Osteocyte (in vitro differentiated cells): ENCODE measurements around the gene CAVIN1. TPM values are rescaled to one million over a fixed set of nuclear protein-coding genes. Genes with fewer than 3 reads are reported as not detected.
A peak's percentile ranks its signal among the peaks of the same experiment; 100 is the strongest.

Source experiments
- DNase-seq: peaks from one replicate; pipeline ENCODE4 v3.0.0; 2021; ENCODE audit warnings: mixed read lengths; ENCODE audit not compliant: unreplicated experiment; ENCODE audit errors: extremely low spot score
- H3K27ac Mint-ChIP-seq: one replicate; pipeline ENCODE4 v1.8.0; 2021; ENCODE audit warnings: mild to moderate bottlenecking, mixed read lengths; ENCODE audit not compliant: unreplicated experiment
- H3K27me3 Mint-ChIP-seq: one replicate; pipeline ENCODE4 v1.8.0; 2021; ENCODE audit warnings: mixed read lengths; ENCODE audit not compliant: unreplicated experiment
- H3K36me3 Mint-ChIP-seq: one replicate; pipeline ENCODE4 v1.8.0; 2021; ENCODE audit warnings: mixed read lengths; ENCODE audit not compliant: unreplicated experiment
- H3K4me1 Mint-ChIP-seq: one replicate; pipeline ENCODE4 v1.8.0; 2021; ENCODE audit warnings: mixed read lengths; ENCODE audit not compliant: unreplicated experiment
- H3K4me3 Mint-ChIP-seq: one replicate; pipeline ENCODE4 v1.8.0; 2021; ENCODE audit warnings: mild to moderate bottlenecking, moderate library complexity, mixed read lengths; ENCODE audit not compliant: unreplicated experiment
- H3K9me3 Mint-ChIP-seq: one replicate; pipeline ENCODE4 v1.8.0; 2021; ENCODE audit warnings: mixed read lengths; ENCODE audit not compliant: unreplicated experiment
- total RNA-seq: library from RNA; stranded (reverse); gene quantifications from 2 replicates; pipeline ENCODE4 v1.2.1, GENCODE V29; 2021
- TF ChIP-seq, protein P1 (sequence below): fragments of 200-600 bp; sonication (generic); IDR thresholded peaks from 2 replicates; pipeline ENCODE4 v1.5.0; 2021; ENCODE audit warnings: antibody characterized with exemption, mild to moderate bottlenecking, moderate library complexity

The CAVIN1 gene
- total RNA-seq, 1 donor from 2014 or later = 487 TPM

DNA sequence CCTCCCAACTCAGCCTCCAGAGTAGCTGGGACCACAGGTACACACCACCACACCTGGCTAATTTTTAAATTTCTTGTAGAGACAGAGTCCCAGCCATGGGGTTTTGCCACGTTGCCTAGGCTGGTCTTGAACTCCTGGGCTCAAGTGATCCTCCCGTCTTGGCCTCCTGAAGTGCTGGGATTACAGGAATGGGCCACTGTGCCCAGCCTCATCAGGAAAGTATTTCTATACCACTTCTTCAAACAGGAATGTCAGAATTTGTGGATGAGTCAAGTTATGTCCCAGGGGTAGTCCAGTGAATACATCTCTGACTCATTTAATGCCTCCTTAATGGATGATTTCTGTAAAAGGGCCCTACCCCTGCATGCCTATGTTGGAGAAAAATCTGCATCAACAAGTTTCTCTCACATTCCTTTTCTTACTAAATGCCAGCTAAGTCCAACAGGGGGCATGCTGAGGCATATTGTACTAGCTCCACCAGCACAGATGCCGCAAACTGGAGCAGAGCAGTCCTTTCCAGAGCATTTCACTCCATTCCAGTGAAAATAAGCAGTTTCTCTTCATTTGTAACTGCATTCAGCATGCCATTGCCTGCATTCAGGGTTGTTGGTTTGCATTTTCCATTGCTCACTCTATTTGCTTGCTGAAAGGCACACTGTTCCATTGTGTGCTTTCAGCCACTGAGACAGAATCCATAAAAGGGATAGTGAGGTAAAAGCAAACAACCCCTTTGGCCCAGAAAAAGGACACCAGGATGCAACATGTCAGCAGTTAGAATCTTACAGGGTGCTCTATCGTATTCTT, 5.3 kb upstream of the CAVIN1 start:
- Mint-ChIP-seq H3K27ac (peak overlapping the region; percentile 91), H3K4me3 (no peak overlapping the region), H3K27me3 (no peaks in the 10 kb centered on the region), H3K4me1 (peaks cover 42% of the 10 kb centered on the region), H3K36me3 (no peaks in the 10 kb centered on the region), H3K9me3 (no peaks in the 10 kb centered on the region)
- DNase-seq = peak; percentile 91
- TF ChIP-seq, protein P1, sequence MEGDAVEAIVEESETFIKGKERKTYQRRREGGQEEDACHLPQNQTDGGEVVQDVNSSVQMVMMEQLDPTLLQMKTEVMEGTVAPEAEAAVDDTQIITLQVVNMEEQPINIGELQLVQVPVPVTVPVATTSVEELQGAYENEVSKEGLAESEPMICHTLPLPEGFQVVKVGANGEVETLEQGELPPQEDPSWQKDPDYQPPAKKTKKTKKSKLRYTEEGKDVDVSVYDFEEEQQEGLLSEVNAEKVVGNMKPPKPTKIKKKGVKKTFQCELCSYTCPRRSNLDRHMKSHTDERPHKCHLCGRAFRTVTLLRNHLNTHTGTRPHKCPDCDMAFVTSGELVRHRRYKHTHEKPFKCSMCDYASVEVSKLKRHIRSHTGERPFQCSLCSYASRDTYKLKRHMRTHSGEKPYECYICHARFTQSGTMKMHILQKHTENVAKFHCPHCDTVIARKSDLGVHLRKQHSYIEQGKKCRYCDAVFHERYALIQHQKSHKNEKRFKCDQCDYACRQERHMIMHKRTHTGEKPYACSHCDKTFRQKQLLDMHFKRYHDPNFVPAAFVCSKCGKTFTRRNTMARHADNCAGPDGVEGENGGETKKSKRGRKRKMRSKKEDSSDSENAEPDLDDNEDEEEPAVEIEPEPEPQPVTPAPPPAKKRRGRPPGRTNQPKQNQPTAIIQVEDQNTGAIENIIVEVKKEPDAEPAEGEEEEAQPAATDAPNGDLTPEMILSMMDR = peak; percentile 85

DNA sequence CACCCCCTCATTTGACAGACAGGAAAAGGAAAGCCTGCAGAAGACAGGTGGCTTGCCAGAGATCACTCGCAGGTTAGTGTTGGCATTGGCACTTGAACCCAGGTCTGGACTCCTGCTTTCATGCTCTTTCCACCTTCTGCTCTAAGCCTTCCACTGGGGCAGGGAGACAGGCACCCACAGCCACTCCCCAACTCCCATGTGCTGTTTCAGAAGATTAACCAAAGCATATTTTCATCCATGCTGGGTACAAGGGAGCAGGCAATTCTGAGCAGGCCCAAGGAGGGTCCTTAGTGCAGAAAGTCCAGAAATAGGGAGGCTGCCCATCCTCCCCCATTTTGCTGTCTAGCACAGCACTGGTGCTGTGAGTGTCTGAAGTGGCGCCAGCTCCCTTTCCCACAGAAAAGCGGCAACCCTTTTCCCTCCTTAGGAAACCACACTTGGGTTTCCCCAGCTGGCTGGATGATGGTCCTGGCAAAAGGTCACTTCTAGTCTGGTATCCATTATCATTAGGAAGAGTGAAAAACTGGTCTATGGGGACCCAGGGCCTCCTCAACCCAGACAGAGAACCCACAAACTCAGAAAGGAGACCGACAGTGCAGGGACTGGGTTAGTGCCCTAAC, 2.0 kb upstream of the CAVIN1 start:
- H3K36me3 Mint-ChIP-seq = no peaks in the 10 kb centered on the region
- H3K27me3 Mint-ChIP-seq = no peaks in the 10 kb centered on the region
- peak overlapping the region; percentile 63 for H3K27ac Mint-ChIP-seq
- no peaks in the 10 kb centered on the region for H3K9me3 Mint-ChIP-seq
- H3K4me3 Mint-ChIP-seq = no peak overlapping the region
- H3K4me1 Mint-ChIP-seq = peaks cover 43% of the 10 kb centered on the region
- no peak for DNase-seq
- TF ChIP-seq, protein P1 = no peak

DNA sequence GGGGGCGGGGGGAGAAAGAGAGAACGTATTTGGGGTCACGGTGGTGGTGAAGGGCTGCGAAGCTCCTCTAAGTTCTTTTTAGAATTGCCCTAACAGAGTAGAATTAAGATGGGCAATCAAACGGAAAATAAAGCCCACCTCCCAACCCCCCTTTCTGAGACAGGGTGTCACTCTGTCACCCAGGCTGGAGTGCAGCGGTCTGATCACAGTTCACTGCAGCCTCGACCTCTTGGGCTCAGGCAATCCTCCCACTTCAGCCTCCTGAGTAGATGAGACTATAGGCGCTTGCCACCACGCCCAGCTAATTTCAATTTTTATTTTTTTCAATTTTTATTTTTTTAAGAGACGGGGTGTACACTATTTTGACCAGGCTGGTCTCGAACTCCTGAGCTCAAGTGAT, 710 bp upstream of the CAVIN1 start:
- no peak for DNase-seq
- Mint-ChIP-seq H3K36me3 (no peaks in the 10 kb centered on the region), H3K4me1 (peaks cover 48% of the 10 kb centered on the region), H3K27me3 (no peaks in the 10 kb centered on the region), H3K9me3 (no peaks in the 10 kb centered on the region), H3K27ac (peak overlapping the region; percentile 88), H3K4me3 (peak overlapping the region; percentile 98)
- TF ChIP-seq, protein P1 = no peak

DNA sequence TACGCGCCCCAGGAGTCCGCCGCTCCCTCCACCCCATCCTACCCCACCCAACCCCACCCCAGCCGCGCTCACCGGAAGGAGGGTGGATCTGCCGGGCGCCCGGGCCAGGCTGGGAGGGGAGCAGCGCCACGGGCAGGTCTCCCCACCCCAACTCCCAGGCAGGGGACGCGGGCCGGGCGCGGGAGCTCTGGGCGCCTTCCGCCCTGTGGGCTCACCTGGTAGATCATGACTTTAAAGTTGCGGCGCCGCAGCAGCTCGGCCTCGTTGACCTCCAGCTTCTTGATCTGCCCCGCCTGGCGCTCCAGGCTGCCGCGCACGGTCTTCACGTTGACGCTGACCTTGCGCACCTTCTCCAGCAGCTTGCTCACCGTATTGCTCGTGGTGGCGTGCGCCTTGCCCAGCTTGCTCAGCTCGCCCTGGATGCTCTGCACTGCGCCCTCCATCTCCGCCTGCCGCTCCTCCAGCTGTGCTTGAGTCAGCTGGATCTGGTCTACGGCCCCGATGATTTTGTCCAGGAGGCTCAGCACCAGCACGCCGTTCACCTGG, 571 bp downstream of the CAVIN1 start:
- peak overlapping the region; percentile 98 for H3K4me3 Mint-ChIP-seq
- peaks cover 42% of the 10 kb centered on the region for H3K4me1 Mint-ChIP-seq
- no peak for DNase-seq
- H3K27me3 Mint-ChIP-seq = no peaks in the 10 kb centered on the region
- no peaks in the 10 kb centered on the region for H3K9me3 Mint-ChIP-seq
- no peaks in the 10 kb centered on the region for H3K36me3 Mint-ChIP-seq
- H3K27ac Mint-ChIP-seq = peak overlapping the region; percentile 90
- TF ChIP-seq, protein P1 = no peak
